Osteoblast (primary cell): ENCODE data around the gene NMNAT3. TPM values are rescaled to one million over a fixed set of nuclear protein-coding genes. Genes with fewer than 3 reads are reported as not detected.

Experiments used
- DNase-seq: peaks from one replicate; pipeline ENCODE4 v3.0.0; 2011; ENCODE audit warnings: low spot score, mixed read lengths; ENCODE audit not compliant: insufficient read length; ENCODE audit errors: missing footprints
- H2AFZ ChIP-seq: 2 replicates; pipeline ENCODE4 v1.6.0; 2011; ENCODE audit warnings: mild to moderate bottlenecking, low read length
- H3K27ac ChIP-seq: 2 replicates; pipeline ENCODE4 v1.5.1; 2011; ENCODE audit warnings: mild to moderate bottlenecking, low read depth, low read length, moderate library complexity
- H3K27me3 ChIP-seq: 2 replicates; pipeline ENCODE4 v1.6.0; 2012; ENCODE audit warnings: mild to moderate bottlenecking, control low read depth, inconsistent platforms, low read length, moderate library complexity; ENCODE audit not compliant: insufficient read depth
- H3K36me3 ChIP-seq: 2 replicates; pipeline ENCODE4 v1.5.1; 2011; ENCODE audit warnings: mild to moderate bottlenecking, low read length, control low read depth, moderate library complexity; ENCODE audit not compliant: insufficient read depth
- H3K4me1 ChIP-seq: 2 replicates; pipeline ENCODE4 v1.5.1; 2011; ENCODE audit warnings: mild to moderate bottlenecking, low read length, control low read depth, moderate library complexity; ENCODE audit not compliant: insufficient read depth
- H3K4me2 ChIP-seq: 2 replicates; pipeline ENCODE4 v1.6.0; 2011; ENCODE audit warnings: mild to moderate bottlenecking, low read length; ENCODE audit not compliant: insufficient read depth
- H3K4me3 ChIP-seq: fragments of 200-600 bp; sonication (generic); 3 replicates; pipeline ENCODE4 v1.5.1; 2012; ENCODE audit warnings: mild to moderate bottlenecking, low read length, inconsistent platforms; ENCODE audit not compliant: insufficient read depth
- H3K79me2 ChIP-seq: 2 replicates; pipeline ENCODE4 v1.6.0; 2012; ENCODE audit warnings: mild to moderate bottlenecking, low read length, control low read depth, inconsistent platforms; ENCODE audit not compliant: insufficient read depth
- H3K9me3 ChIP-seq: 2 replicates; pipeline ENCODE4 v1.5.1; 2011; ENCODE audit warnings: low read depth, low read length, control low read depth
- H4K20me1 ChIP-seq: 2 replicates; pipeline ENCODE4 v1.6.0; 2012; ENCODE audit warnings: mild to moderate bottlenecking, low read length, control low read depth; ENCODE audit not compliant: insufficient read depth
- CTCF ChIP-seq: IDR thresholded peaks from 2 replicates; pipeline ENCODE4 v1.5.1; 2011; ENCODE audit warnings: mild to moderate bottlenecking, low read depth, low read length, moderate library complexity; ENCODE audit errors: extremely low read depth
- total RNA-seq: library from RNA; depleted of rRNA; stranded (reverse); fragments of >200 nt; gene quantifications from 2 replicates; pipeline ENCODE4 v1.2.3, GENCODE V29; 2012

Gene NMNAT3
- total RNA-seq, 1 donor: 0.36 TPM

- DNase-seq: no peak
- H3K9me3 ChIP-seq: no peaks in the 10 kb centered on the region
- no peak overlapping the region for H3K4me3 ChIP-seq
- no peak for TF ChIP-seq CTCF
- no peak overlapping the region for H3K4me2 ChIP-seq
- H4K20me1 ChIP-seq: no peaks in the 10 kb centered on the region
- no peak overlapping the region for H3K27ac ChIP-seq
- H3K36me3 ChIP-seq: no peaks in the 10 kb centered on the region
- no peaks in the 10 kb centered on the region for H3K79me2 ChIP-seq
- no peaks in the 10 kb centered on the region for H3K4me1 ChIP-seq
- H2AFZ ChIP-seq: no peak overlapping the region
- no peaks in the 10 kb centered on the region for H3K27me3 ChIP-seq
These were observed 130.1 kb downstream of the NMNAT3 start for GRCh38 chr3:139547666-139548065.

- no peak for TF ChIP-seq CTCF
- no peak overlapping the region for H2AFZ ChIP-seq
- H3K4me1 ChIP-seq: no peaks in the 10 kb centered on the region
- no peak overlapping the region for H3K4me3 ChIP-seq
- no peaks in the 10 kb centered on the region for H3K9me3 ChIP-seq
- no peak for DNase-seq
- no peak overlapping the region for H3K27ac ChIP-seq
- no peak overlapping the region for H3K4me2 ChIP-seq
- no peaks in the 10 kb centered on the region for H3K36me3 ChIP-seq
- no peaks in the 10 kb centered on the region for H3K79me2 ChIP-seq
- H3K27me3 ChIP-seq: no peaks in the 10 kb centered on the region
- H4K20me1 ChIP-seq: no peaks in the 10 kb centered on the region
These were observed 131.0 kb downstream of the NMNAT3 start for GRCh38 chr3:139546772-139547171.

- peak; percentile 73 for DNase-seq
- Histone ChIP-seq H3K79me2 (no peaks in the 10 kb centered on the region), H3K4me3 (no peak overlapping the region), H3K36me3 (no peaks in the 10 kb centered on the region), H3K27me3 (peaks cover 4% of the 10 kb centered on the region), H3K27ac (no peak overlapping the region), H3K4me2 (no peak overlapping the region), H4K20me1 (no peaks in the 10 kb centered on the region), H3K9me3 (no peaks in the 10 kb centered on the region), H3K4me1 (no peaks in the 10 kb centered on the region), H2AFZ (no peak overlapping the region)
- TF ChIP-seq CTCF: no peak
These were observed 136.1 kb downstream of the NMNAT3 start for GRCh38 chr3:139541532-139542288.

- no peak overlapping the region for H3K4me2 ChIP-seq
- H3K9me3 ChIP-seq: no peaks in the 10 kb centered on the region
- no peak for TF ChIP-seq CTCF
- H3K4me1 ChIP-seq: no peaks in the 10 kb centered on the region
- no peak overlapping the region for H3K4me3 ChIP-seq
- no peak overlapping the region for H3K27ac ChIP-seq
- no peaks in the 10 kb centered on the region for H4K20me1 ChIP-seq
- H3K79me2 ChIP-seq: no peaks in the 10 kb centered on the region
- peaks cover 4% of the 10 kb centered on the region for H3K27me3 ChIP-seq
- no peak overlapping the region for H2AFZ ChIP-seq
- no peak for DNase-seq
- H3K36me3 ChIP-seq: no peaks in the 10 kb centered on the region
These were observed 136.9 kb downstream of the NMNAT3 start for GRCh38 chr3:139540651-139541531.
